Mammary epithelial cell (primary cell): ENCODE data around the gene CFAP300.

Experiments
- CTCF ChIP-seq, 2 donors: IDR thresholded peaks in 1 of 2; conservative IDR thresholded peaks in 1 of 2; 2 replicates each; pipeline ENCODE4 v1.5.1; 2011 to 2012; ENCODE audit warnings: inconsistent platforms in 2 of 2, low read length in 2 of 2, mild to moderate bottlenecking in 2 of 2, control low read depth in 1 of 2, low read depth in 1 of 2; ENCODE audit not compliant: insufficient read depth in 1 of 2; ENCODE audit errors: extremely low read depth in 1 of 2
- EZH2 ChIP-seq: IDR thresholded peaks from 2 replicates; pipeline ENCODE4 v1.6.1; 2012; ENCODE audit warnings: low read length, inconsistent platforms, borderline replicate concordance

GRCh38 chr11:102118937-102119336 lies 71.7 kb downstream of the CFAP300 start:
- TF ChIP-seq CTCF (conservative IDR thresholded peaks at IDR 0.05 in 1 of 2, IDR thresholded peaks at IDR 0.05 in 1 of 2; ENCODE audit: extremely low read depth in 1 of 2, insufficient read depth in 1 of 2, low read depth in 1 of 2, low read length in 2 of 2) (no peak), EZH2 (no peak)
